ENCODE measurements around the gene SLC34A3.

Gene SLC34A3

DNA sequence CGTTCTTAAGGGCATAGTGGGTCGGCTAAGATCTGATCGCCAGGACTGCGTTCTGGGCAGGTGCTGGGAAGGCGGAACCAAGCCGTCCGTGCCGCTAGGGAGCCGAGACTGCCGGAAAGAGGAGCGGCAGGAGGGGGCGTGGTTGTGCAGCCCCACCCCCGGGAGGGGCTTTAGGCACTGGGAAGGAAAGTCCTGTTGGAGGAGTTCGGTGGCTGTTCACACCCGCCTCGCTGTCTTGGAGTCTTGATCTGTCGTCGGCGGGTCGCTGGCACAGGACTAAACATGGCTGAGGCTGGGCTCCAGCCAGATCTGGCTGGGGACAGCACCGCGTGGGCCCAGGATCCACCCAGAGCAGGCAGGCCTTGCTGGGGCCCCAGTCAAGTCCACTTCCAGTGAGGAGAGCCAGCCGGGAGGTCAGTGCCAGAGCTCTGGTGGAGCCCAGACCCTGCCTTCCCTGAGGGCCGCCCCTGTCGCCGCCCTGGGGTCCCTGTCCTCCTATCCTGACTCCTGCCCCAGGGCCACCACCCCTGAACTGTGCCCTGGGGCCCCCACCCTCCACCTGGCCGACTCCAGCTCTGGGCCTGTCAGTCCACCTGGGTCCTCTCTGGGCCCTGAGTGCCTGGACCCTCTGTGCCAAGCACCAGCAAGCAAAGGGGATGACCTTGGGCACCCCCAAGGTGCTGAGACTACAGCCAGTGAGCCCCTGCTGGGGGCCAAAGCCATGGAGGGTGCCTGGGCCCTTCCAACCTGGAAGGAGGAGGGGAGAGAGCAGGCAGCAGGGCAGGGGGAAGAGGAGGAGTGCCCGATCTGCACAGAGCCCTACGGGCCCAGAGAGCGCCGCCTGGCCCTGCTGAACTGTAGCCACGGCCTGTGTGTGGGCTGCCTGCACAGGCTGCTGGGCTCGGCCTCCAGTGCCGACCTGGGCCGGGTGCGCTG is 13.2 kb upstream of the SLC34A3 start:
- DNase-seq (ENCODE audit: low read depth in 2 of 2): no peak

DNA sequence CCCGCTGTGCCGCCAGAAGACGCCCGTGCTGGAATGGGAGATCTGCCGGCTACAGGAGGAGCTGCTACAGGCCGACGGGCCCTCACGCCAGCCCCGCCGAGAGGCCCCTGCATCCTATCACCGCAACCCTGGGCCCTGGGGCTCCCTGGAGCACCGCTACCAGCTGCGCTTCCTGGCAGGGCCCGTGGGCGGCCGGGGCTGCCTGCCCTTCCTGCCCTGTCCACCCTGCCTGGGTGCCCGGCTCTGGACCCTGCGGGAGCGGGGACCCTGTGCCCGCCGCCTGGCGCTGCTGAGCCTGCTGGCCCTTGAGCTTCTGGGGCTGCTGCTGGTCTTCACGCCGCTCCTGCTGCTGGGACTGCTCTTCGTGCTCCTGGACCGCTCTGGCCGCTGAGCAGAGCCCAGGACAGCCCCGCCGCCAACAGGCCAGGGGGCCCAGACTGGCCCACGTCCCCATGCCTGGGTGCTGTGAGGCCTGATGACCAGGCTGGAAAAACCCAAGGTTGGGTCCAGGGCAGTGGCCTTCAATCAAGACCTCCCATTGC is 12.4 kb upstream of the SLC34A3 start:
- no peak for DNase-seq (ENCODE audit: low read depth in 2 of 2)

- DNase-seq (ENCODE audit: low read depth in 2 of 2): no peak
Observed at GRCh38 chr9:137218754-137219271, 11.9 kb upstream of the SLC34A3 start.

GRCh38 chr9:137219757-137220316 is 10.9 kb upstream of the SLC34A3 start:
- no peak for DNase-seq (ENCODE audit: low read depth in 2 of 2)

GRCh38 chr9:137220317-137221094 is 10.2 kb upstream of the SLC34A3 start:
- no peak for DNase-seq (ENCODE audit: low read depth in 2 of 2)

DNA sequence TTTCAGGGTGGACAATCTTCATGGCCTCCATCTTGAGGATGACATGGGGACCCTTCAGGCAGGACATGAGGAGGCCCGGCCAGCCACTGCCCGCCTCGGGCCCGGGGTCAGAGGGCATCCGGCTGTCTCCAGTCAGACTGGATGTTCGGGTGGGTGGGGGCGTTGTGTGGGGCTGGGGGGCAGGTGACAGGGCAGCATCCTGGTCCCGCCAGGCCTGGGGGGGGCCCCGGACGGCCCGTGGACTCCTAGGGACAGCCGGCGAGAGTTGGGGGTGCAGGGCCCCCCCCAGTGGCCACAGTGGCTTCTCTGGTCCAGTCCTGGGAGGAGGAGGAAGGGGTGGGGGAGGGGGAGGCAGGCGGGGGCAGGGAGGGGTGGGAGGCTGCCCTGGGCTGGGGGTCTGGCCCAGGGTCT is 9.6 kb upstream of the SLC34A3 start:
- DNase-seq (ENCODE audit: low read depth in 2 of 2): no peak

- no peak for DNase-seq (ENCODE audit: low read depth in 2 of 2)
Observed at GRCh38 chr9:137221506-137222111, 9.1 kb upstream of the SLC34A3 start.

DNA sequence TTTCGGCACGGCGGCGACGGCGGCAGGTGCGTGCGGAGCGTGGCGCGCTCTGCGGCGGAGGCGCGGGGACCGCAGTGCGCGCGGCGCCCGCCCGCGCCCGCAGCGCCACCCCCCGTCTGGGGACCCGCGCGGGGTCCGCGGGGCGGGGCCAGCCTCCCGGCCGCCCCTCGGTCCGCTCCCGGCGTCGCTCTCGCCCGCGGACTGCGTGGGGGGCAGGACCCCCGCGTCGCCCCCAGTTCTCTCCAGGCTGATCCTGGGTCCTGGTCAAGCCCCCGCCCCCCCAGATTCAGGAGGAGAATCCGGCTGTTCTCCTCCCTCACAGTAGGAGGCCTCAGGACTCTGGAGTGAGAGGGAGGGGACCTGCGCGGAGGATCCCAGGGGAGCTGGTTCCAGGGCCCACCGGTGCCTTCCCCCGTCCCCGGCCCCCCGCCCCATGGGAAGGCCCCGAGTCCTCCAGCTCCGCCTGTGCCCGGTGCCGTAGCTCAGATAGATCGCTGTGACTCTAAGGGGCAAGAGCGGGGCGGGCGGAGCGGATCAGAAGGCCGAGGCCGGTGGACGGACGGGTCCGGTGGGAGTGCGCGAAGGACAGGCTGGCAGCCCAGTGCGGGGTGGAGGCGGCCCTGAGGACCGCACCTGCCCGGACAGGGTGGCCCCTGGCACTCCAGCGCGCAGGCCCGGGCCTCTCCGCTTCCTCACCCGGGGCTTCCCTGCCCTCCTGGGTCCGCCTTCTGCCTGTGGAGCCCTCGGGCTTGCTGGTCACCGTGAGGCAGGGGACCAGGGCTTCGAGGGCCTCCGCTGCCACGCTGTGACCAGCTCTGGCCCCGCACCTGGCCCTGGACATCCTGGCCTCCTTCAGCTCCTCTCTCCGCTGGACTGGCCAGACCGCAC is 8.3 kb upstream of the SLC34A3 start, which contains the start of gene RNF208:
RNF208 (minus strand) TSS at position 51 of the 888 bp plus-strand sequence. CDS start 1,028 bp downstream, outside the sequence.
- DNase-seq (ENCODE audit: low read depth in 2 of 2): no peak

DNA sequence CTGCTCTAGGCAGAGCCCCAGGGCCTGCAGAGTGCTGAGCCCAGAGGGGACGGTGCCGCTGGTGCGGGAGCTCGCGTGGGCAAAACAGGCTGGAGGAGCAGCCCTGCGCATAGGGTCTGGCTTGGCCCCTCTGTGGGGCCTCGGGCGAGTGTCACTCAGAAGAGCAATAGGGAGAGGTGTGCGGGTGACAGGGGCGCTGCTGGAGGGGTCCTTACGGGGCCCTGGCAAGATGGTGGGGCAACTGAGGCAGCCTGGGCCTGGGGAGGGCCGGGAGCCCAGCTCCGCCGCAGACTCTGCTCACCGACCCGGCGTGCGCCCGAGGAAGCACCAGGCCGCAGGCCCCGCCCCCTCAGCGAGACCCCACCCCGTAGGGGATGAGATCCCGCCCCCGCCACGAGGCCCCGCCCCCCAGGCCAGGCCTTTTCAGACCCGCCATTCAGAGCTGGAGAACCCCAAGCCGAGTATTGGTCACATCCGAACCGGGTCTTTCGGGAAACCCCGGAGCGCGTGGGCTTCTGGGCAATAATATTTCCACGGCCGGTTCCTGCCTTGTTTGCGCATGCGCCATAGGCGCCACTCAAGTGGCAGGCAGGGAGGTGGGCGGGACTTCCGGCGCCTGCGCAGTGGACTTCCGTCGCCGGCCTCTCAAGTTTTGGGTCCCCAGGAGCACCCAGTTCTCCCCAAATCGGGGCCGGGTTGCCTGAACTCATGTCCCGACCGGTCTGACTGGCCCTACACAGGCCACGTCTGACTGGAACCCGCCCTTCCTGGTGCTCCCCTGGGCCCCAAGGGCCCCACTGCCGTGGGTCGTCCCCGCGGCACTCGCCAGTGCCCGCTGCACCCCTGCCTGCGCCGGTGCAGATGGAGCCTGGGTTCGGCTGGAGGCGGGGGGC is 7.4 kb upstream of the SLC34A3 start:
- peak; percentile 96 to 98 for DNase-seq (ENCODE audit: low read depth in 2 of 2)

DNA sequence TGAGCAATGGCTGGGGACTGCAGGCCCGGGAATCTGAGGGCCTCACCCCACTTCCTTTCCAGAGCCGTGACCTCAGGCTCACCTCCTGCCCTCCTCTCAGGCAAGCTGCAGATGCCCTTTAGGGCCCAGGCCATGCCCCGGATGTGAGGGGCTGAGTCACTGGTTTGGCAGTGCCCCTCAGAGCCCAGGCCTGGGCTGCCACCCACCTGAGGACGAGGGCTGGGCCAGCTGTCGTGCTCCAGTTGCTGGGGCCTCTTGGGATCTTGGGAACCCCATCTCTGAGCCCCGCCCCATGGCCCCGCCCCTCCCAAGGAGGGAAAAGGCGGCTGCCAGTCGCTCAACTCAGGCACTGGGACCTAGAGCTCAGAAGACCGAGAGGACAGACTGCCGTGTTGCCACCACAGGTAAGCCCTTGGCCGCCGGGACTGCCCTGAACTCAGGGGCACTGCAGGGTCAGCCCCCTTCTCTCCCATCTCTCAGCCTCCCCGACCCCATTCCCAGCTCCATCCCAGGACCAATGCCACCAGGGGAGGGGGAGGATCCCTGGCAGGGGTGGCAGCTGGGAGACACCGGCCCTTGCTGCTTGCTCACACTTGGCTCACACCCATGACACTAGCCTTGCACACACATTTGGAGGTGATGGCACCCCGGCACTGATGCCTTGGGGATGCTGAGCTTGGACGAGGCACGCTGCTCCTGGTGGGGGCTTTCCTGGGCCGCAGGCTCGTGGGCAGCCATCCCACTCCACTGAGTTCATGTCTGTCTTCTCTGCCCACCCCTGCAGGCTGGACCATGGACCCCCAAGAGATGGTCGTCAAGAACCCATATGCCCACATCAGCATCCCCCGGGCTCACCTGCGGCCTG is 5.6 kb upstream of the SLC34A3 start, which contains the start of gene CYSRT1:
CYSRT1 (plus strand) TSS at position 345 of the 865 bp plus-strand sequence; CDS start at position 793, 448 bp downstream.
- DNase-seq (ENCODE audit: low read depth in 2 of 2): no peak

DNA sequence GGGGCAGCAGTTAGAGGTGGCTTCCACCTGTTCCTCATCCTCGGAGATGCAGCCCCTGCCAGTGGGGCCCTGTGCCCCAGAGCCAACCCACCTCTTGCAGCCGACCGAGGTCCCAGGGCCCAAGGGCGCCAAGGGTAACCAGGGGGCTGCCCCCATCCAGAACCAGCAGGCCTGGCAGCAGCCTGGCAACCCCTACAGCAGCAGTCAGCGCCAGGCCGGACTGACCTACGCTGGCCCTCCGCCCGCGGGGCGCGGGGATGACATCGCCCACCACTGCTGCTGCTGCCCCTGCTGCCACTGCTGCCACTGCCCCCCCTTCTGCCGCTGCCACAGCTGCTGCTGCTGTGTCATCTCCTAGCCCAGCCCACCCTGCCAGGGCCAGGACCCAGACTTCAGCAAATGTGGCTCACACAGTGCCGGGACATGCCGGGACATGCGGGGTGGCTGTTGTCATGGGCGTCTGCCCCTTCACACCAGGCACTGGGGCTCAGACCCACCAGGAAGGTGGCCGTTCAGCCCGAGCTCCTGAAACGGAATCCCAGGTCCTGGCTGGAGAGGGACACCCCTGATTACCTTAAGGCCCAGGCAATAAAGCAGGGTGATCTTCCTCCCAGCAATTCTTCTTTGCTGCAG is 4.9 kb upstream of the SLC34A3 start:
- DNase-seq (ENCODE audit: low read depth in 2 of 2): no peak

- DNase-seq (ENCODE audit: low read depth in 2 of 2): no peak
Observed at GRCh38 chr9:137226338-137227053, 4.2 kb upstream of the SLC34A3 start.

DNA sequence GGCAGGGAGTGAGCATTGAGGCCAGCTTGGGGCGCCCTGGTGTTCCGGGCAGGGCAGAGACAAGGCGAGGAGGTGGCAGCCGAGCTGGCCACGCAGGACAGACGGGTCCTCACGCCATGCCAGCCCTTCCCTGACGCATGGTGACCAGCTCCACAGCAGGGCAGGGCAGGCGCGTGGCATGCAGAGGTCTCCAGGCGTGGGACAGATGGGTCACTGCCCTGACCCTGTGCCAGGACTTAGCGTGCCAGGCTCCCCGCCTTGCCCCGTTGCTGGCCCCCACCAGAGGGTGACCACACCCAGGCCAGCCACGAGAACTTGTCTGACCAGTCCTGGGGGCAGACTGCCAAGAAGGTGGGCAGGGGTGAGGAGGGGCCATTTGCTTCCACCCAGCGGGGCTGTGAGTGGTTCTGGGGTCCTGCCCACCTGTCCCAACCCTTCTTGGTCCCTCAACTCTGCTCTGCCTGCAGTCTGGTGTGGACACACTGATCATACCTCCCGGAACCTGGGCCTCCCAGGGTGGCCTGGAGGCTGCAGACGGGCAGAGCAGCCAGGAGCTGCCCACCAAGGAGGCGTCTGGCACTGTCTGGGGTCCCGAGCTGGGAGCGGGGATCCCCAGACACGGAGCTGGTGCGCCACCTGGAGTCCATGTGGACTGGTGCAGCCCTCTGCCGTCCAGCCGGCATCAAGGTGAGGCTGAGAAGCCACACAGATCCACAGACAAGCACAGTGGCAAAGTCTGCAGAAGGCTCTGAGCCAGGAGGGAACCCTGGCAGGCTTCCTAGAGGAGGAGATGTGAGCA is 3.4 kb upstream of the SLC34A3 start, which contains the start of gene RNF224:
RNF224 (plus strand) TSS at position 449 of the 799 bp plus-strand sequence. CDS start 834 bp downstream, outside the sequence.
- DNase-seq (ENCODE audit: low read depth in 2 of 2): peak; percentile 67 to 74

DNA sequence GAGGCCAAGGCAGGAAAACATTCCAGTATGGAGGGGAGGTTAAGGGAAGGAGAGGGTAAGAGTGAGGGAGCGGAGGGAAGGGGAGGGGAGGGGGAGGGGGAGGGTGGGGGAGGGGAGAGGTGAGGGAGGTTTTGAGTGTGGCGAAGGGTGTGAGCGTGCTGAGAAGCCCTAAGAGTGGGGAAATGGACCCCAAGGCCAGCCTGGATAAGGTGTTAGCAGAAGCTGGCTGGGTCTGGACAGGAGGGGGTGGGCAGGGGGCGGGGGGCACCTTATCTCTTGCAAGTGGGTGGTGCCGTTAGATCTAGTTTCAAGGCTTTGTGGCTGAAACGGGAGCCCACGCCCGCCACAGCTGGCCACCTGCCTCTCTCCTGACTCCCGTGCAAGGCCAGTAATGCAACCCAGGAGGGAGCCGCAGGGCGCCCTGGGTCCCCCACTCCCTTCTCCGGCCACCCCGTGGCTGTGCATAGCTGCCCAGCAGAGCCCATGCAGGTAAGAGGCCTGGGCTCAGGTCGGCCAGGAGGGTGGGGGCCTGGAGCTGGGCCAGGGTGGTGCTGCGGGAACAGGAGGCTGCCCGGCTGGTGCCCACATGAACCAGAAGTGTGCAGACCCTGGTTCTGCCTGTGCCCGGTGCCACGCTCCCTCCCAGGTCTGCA is 2.7 kb upstream of the SLC34A3 start:
- DNase-seq (ENCODE audit: low read depth in 2 of 2): no peak

- DNase-seq (ENCODE audit: low read depth in 2 of 2): no peak
Observed at GRCh38 chr9:137228506-137228967, 2.2 kb upstream of the SLC34A3 start.

Data from activated CD4-positive, alpha-beta T cell treated with anti-CD3 and anti-CD28 coated beads for 24 hours (primary cell).